HCT116 (cell line): ENCODE measurements around the gene MRPL20. TPM values are rescaled to one million over a fixed set of nuclear protein-coding genes. Genes with fewer than 3 reads are reported as not detected.
"Not testable (repeated sequence)": the region's sequence is repeated elsewhere in the genome, so short reads cannot be mapped to it uniquely, and the experiment has no call there.

Source experiments
- ATAC-seq: fragments of 200-7000 bp; cut with Tn5 transposase; 2 replicates; pipeline ENCODE4 v1.9.1; 2020; ENCODE audit warnings: mild to moderate bottlenecking, moderate library complexity
- BruUV-seq: library from RNA; stranded (reverse); fragments of 400-500 nt; replicated peaks from 2 replicates; lab custom pipeline; 2021; lab: Mats Ljungman, UMichigan
- CTCF ChIA-PET: fragments of 300-600 bp; sonication (Branson Sonifier 250); formaldehyde crosslinking; loops from one replicate; lab custom pipeline; 2021; ENCODE audit warnings: antibody characterized with exemption; lab: Charles Lee
- POLR2A ChIA-PET: fragments of 300-600, 350-600 bp; sonication (Branson Sonifier 250); formaldehyde crosslinking; loops from one replicate; lab custom pipeline; 2021; ENCODE audit warnings: antibody characterized with exemption; lab: Charles Lee
- RAD21 ChIA-PET, 2 experiments: fragments of 300-600 bp; sonication (Branson Sonifier 250); formaldehyde crosslinking; loops; one replicate each; lab custom pipeline; 2023; ENCODE audit warnings: low total read pairs in 2 of 2; ENCODE audit not compliant: uncharacterized antibody in 2 of 2, unreplicated experiment in 2 of 2, low non-redundant PET in 1 of 2; lab: Charles Lee
- DNase-seq: peaks from one replicate; pipeline ENCODE4 v3.0.0-alpha.2; 2010; ENCODE audit warnings: low read depth, low spot score
- H2AFZ ChIP-seq: fragments of 200-600 bp; shearing (Covaris generic), sonication (generic); 2 replicates; pipeline ENCODE4 v1.6.1; 2017; ENCODE audit warnings: low read depth, mixed run types, mixed read lengths, antibody characterized with exemption, low read length; ENCODE audit not compliant: poor library complexity, severe bottlenecking
- H3K27ac ChIP-seq: 2 replicates; pipeline ENCODE4 v1.5.1; 2012; ENCODE audit warnings: low read depth, low read length
- H3K27me3 ChIP-seq: fragments of 200-600 bp; sonication (generic); 2 replicates; pipeline ENCODE4 v1.6.1; 2016; ENCODE audit warnings: mixed run types, low read length, mixed read lengths; ENCODE audit not compliant: insufficient read depth
- H3K36me3 ChIP-seq, 2 experiments: fragments of 200-500 bp in 1 of 2; fragments of 200-600 bp in 1 of 2; sonication (Bioruptor generic) in 1 of 2; sonication (generic) in 1 of 2; 2 replicates each; pipeline versions ENCODE4 v1.5.1 to v1.6.1; 2014 to 2016; ENCODE audit warnings: low read length in 2 of 2, inconsistent platforms in 1 of 2, mixed read lengths in 1 of 2, mixed run types in 1 of 2; ENCODE audit not compliant: insufficient read depth in 2 of 2, control insufficient read depth in 1 of 2
- H3K4me1 ChIP-seq, 2 experiments: fragments of 200-600 bp in 1 of 2; sonication (generic) in 1 of 2; 2 replicates each; pipeline versions ENCODE4 v1.5.1 to v1.6.1; 2012 to 2017; ENCODE audit warnings: low read length in 2 of 2, inconsistent platforms in 1 of 2, mild to moderate bottlenecking in 1 of 2, mixed read lengths in 1 of 2, mixed run types in 1 of 2, moderate library complexity in 1 of 2; ENCODE audit not compliant: insufficient read depth in 2 of 2, control insufficient read depth in 1 of 2
- H3K4me2 ChIP-seq: fragments of 200-600 bp; sonication (generic); 2 replicates; pipeline ENCODE4 v1.6.1; 2017; ENCODE audit warnings: mixed run types, low read length, mixed read lengths
- H3K4me3 ChIP-seq, 2 experiments: fragments of 200-600 bp in 1 of 2; sonication (generic) in 1 of 2; replicated peaks in 1 of 2; 2 replicates each; pipeline ENCODE4 v1.5.1; 2011 to 2016; ENCODE audit warnings: low read length in 2 of 2, control low read depth in 1 of 2, low read depth in 1 of 2, mild to moderate bottlenecking in 1 of 2, mixed read lengths in 1 of 2, mixed run types in 1 of 2
- H3K79me2 ChIP-seq: fragments of 200-600 bp; sonication (generic); 2 replicates; pipeline ENCODE4 v1.6.1; 2017; ENCODE audit warnings: mild to moderate bottlenecking, mixed run types, low read length, moderate library complexity, mixed read lengths; ENCODE audit not compliant: insufficient read depth
- H3K9ac ChIP-seq: fragments of 200-600 bp; sonication (generic); 2 replicates; pipeline ENCODE4 v1.6.1; 2016; ENCODE audit warnings: low read length, mixed read lengths
- H3K9me2 ChIP-seq: fragments of 200-600 bp; sonication (generic), shearing (Covaris generic); 2 replicates; pipeline ENCODE4 v1.6.1; 2017; ENCODE audit warnings: mixed run types, mild to moderate bottlenecking, moderate library complexity; ENCODE audit not compliant: insufficient read depth
- H3K9me3 ChIP-seq, 2 experiments: fragments of 200-500 bp in 1 of 2; fragments of 200-600 bp in 1 of 2; sonication (Bioruptor generic) in 1 of 2; sonication (generic) in 1 of 2; 2 replicates each; pipeline ENCODE4 v1.6.1; 2014 to 2017; ENCODE audit warnings: low read length in 2 of 2, mixed read lengths in 2 of 2, inconsistent platforms in 1 of 2, low read depth in 1 of 2, mild to moderate bottlenecking in 1 of 2, mixed run types in 1 of 2, moderate library complexity in 1 of 2; ENCODE audit not compliant: control insufficient read depth in 1 of 2, insufficient read depth in 1 of 2
- H4K20me1 ChIP-seq: fragments of 200-600 bp; sonication (generic), shearing (Covaris generic); 2 replicates; pipeline ENCODE4 v1.6.1; 2017; ENCODE audit warnings: mixed run types, mild to moderate bottlenecking, moderate library complexity; ENCODE audit not compliant: insufficient read depth
- CTCF ChIP-seq, 3 experiments: fragments of 200-600 bp in 1 of 3; sonication (generic) in 1 of 3; IDR thresholded peaks in 2 of 3; conservative IDR thresholded peaks in 1 of 3; 2 replicates each; pipeline ENCODE4 v1.5.1; 2012 to 2017; ENCODE audit warnings: low read depth in 2 of 3, low read length in 2 of 3, antibody characterized with exemption in 1 of 3, borderline replicate concordance in 1 of 3, control low read depth in 1 of 3, mild to moderate bottlenecking in 1 of 3, mixed read lengths in 1 of 3, mixed run types in 1 of 3, moderate library complexity in 1 of 3; ENCODE audit not compliant: insufficient read depth in 1 of 3
- FOSL1 ChIP-seq: IDR thresholded peaks from 2 replicates; pipeline ENCODE4 v1.6.1; 2012; ENCODE audit warnings: low read depth
- JUND ChIP-seq: IDR thresholded peaks from 2 replicates; pipeline ENCODE4 v1.6.1; 2012
- POLR2AphosphoS5 ChIP-seq: IDR thresholded peaks from 2 replicates; pipeline ENCODE4 v1.6.1; 2011; ENCODE audit warnings: mild to moderate bottlenecking, low read depth, low read length, moderate library complexity
- intact Hi-C: fragments of 100-400 bp; cut with micrococcal nuclease; formaldehyde crosslinking; loops from 2 replicates; pipeline ENCODE4 v1.10.0; 2022
- total RNA-seq: library from RNA; stranded (reverse); gene quantifications from one replicate; pipeline ENCODE4 v1.2.1, GENCODE V29; 2021; ENCODE audit not compliant: unreplicated experiment

Gene MRPL20
- total RNA-seq, 1 experiment from 2014 or later, result 131 TPM

- H3K4me1 ChIP-seq, result peaks cover 49 to 69% of the 10 kb centered on the region in 2 experiments
- intact Hi-C loops, result no loop called here
- POLR2A ChIA-PET, result no interaction called here
- H3K9me2 ChIP-seq, result no peaks in the 10 kb centered on the region
- TF ChIP-seq FOSL1 (no peak), CTCF (IDR thresholded peaks at IDR 0.05 in 2 of 3, conservative IDR thresholded peaks at IDR 0.05 in 1 of 3; ENCODE audit: borderline replicate concordance in 1 of 3, insufficient read depth in 1 of 3, low read depth in 2 of 3, low read length in 2 of 3) (peak in 1 of 3 experiments; percentile 13; a peak in 1 of 6 replicates)
- H3K36me3 ChIP-seq, result no peaks in the 10 kb centered on the region
- peak overlapping the region; percentile 19; the same call in 1 of the 2 replicates for H3K27ac ChIP-seq
- ATAC-seq (no peak), DNase-seq (no peak)
- H3K9ac ChIP-seq, result no peak overlapping the region
- H3K79me2 ChIP-seq, result peaks cover 9% of the 10 kb centered on the region; the same call in 1 of the 2 replicates
- no TSS peak for BruUV-seq
- H3K27me3 ChIP-seq, result no peaks in the 10 kb centered on the region
- no peaks in the 10 kb centered on the region for H4K20me1 ChIP-seq
- H3K9me3 ChIP-seq, result no peaks in the 10 kb centered on the region
- no peak overlapping the region for H3K4me3 ChIP-seq
- H3K4me2 ChIP-seq, result no peak overlapping the region
- RAD21 ChIA-PET, result no interaction called here
- H2AFZ ChIP-seq, result no peak overlapping the region
- CTCF ChIA-PET, result interaction anchor here (1.8 kb wide), 1 partner anchor 11 kb away, joined by 7 read pairs; no protein-coding TSS in a partner anchor
Observed at GRCh38 chr1:1430114-1430982, 23.3 kb upstream of the MRPL20 start.

DNA sequence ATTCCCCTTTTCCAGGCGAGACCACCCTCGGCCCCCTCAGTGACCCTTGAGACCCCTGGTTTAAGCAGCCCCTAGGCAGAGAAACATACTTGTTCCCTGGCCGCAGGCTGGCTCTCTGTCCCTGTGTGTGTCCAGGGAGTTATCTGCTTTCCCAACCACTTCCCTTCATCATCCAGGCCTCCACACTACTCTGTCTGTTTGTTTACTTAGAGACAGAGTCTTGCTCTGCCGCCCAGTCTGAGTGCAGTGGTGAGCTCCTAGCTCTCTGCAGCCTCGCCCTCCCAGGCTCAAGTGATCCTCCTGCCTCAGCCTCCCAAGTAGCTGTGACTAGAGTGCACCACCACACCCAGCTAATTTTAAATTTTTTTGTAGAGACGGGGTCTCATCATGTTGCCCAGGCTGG is 22.6 kb upstream of the MRPL20 start:
- Histone ChIP-seq H3K4me3 (no peak overlapping the region), H3K36me3 (no peaks in the 10 kb centered on the region), H3K9ac (no peak overlapping the region), H3K9me3 (no peaks in the 10 kb centered on the region), H3K9me2 (no peaks in the 10 kb centered on the region), H3K4me1 (peaks cover 44 to 63% of the 10 kb centered on the region in 2 experiments), H3K27ac (no peak overlapping the region), H2AFZ (no peak overlapping the region), H3K79me2 (peaks cover 2% of the 10 kb centered on the region; the same call in 1 of the 2 replicates), H3K27me3 (no peaks in the 10 kb centered on the region), H3K4me2 (no peak overlapping the region), H4K20me1 (no peaks in the 10 kb centered on the region)
- no peak for DNase-seq
- 0 out of 2 replicates have a peak, but pooled peaks have one; percentile 14 for TF ChIP-seq POLR2AphosphoS5
- TF ChIP-seq JUND, result no peak
- intact Hi-C loops, result no loop called here
- RAD21 ChIA-PET, result no interaction called here
- no peak for ATAC-seq
- CTCF ChIA-PET, result interaction anchor here (1.8 kb wide), 1 partner anchor 12 kb away, joined by 7 read pairs; no protein-coding TSS in a partner anchor
- POLR2A ChIA-PET, result no interaction called here
- BruUV-seq, result no TSS peak

DNA sequence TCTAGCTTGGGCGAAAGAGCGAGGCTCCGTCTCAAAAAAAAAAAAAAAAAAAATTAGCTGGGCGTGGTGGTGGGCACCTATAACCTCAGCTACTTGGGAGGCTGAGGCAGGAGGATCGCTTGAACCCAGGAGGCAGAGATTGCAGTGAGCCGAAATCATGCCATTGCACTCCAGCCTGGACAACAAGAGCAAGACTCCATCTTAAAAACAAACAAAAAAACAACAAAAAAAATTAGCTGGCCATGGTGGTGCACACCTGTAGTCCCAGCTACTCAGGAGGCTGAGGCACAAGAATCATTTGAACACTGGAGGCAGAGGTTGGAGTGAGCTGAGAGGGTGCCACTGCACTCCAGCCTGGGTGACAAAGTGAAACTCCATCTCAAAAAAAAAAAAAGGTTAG is 21.9 kb upstream of the MRPL20 start:
- DNase-seq, RAD21 ChIA-PET, H3K27ac ChIP-seq, ATAC-seq, H3K9me2 ChIP-seq, BruUV-seq, H4K20me1 ChIP-seq, H2AFZ ChIP-seq, H3K4me2 ChIP-seq, H3K9ac ChIP-seq, H3K27me3 ChIP-seq, H3K9me3 ChIP-seq, H3K4me3 ChIP-seq, intact Hi-C loops, H3K36me3 ChIP-seq, H3K79me2 ChIP-seq, POLR2A ChIA-PET: not testable (repeated sequence)
- CTCF ChIA-PET, result interaction anchor here (1.8 kb wide), 1 partner anchor 12 kb away, joined by 7 read pairs; no protein-coding TSS in a partner anchor
- peaks cover 38 to 58% of the 10 kb centered on the region in 2 experiments for H3K4me1 ChIP-seq
